Urothelium cell line (cell line): Measurements from ENCODE around the gene NEK7.
"Not testable (repeated sequence)": the region's sequence is repeated elsewhere in the genome, so short reads cannot be mapped to it uniquely, and the experiment has no call there.

Experiments used
- DNase-seq: peaks from one replicate; pipeline ENCODE4 v3.0.0; 2011; ENCODE audit warnings: low spot score, mixed read lengths
- FAIRE-seq: peaks from 2 replicates; lab custom pipeline; 2011; peaks lifted over from hg19 to GRCh38; lab: Jason Lieb, UNC

The NEK7 gene

DNA sequence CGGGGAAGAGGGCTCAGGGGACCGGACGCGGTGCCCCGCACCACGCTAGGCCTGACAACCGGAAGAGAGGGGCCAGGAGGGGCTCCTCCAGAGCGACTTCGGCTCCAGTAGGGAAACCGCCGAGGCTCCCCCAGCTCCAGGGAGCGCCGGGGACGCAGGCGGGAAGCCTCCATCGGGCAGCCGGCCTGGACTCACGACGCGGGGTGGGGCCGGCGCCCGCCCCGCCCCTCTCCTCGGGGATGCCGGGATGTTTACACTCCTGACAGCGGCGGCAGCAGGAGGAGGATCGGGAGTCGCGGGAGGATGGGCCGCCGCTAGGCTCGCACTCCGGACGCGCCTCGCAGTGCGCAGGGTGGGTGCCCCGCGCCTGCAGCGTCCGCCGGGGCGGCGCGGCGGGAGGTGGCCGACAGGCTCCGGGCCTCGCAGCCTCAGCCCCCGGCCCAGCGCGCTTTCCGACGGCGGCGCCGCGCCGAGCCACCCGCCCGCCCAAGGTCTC is at the start of gene NEK7:
TSS of gene NEK7 (plus strand) at position 254 of the 496 bp plus-strand sequence. CDS start 75,583 bp downstream, outside the sequence.
- DNase-seq (peak; percentile 90), FAIRE-seq (no peak)

DNA sequence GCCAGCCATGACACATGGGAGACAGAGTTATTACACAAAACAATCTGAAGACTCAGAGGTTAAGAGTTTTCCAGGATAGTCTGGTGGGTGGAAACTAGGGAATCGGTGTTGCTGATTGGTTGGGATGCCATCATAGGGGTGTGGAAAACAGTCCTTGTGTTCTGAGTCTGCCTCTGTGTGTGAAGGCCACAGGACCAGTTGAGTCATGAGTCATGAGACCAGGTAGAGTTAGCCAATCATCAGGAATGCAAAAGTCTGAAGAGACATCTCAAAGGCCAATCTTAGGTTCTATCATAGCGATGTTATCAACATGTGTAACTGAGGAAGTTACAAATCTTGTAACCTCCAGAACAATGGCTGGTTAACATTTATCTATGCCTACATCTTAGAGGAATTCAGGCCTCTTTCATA is 49.7 kb upstream of the NEK7 start:
- DNase-seq (no peak), FAIRE-seq (no peak)

DNA sequence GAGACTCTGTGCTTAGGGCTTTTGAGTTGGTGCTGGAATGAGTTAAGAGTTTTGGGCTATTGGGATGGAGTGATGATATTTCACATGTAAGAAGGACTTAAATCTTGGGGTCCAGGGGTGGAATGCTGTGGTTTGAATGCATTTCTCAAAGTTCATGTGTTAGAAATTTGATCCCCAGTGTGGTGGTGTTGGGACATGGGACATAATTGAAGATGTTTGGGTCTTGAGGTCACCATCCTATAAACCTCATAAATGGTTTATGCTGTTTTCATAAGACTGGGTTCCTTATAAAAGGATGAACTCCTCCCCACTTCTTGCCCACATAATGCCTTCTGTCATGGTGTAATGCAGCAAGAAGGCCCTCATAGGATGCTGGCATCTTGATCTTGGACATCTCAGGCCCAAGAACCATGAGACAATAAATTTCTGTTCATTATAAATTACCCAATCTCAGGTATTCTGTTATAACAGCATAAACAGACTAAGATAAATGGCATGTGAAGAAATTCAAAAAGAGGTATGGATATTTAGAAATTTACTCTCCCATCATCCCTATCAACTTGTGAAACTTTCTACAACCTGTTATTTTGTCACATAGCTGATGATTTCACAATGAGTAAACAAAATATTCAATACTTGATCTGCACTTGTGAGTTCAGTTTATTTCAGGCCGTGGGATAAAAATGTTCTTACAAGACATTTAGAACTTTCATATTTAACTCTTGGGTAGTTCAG is 48.0 kb upstream of the NEK7 start:
- DNase-seq (no peak), FAIRE-seq (no peak)

- DNase-seq (no peak), FAIRE-seq (no peak)
Measured at GRCh38 chr1:198109371-198109715, 47.5 kb upstream of the NEK7 start.

DNA sequence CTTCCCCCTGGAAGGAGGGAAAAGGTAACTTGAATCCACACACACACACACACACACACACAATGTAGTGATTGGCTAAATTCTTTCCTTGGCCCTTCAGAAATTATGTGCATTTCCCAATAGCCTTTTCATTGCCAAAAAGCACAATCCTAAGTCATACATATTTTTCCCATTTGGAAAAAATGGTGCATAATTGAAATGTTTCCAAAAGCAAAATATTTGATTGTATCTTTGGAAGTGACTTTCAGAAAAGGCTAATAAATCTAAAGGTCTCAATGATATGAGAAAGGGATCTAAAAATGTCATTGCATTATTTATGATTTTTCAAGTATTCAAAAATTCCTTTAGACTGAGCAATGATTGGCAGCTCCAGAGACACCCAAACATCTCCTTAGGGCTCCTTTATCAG is 43.5 kb upstream of the NEK7 start:
- FAIRE-seq = no peak
- no peak for DNase-seq

DNA sequence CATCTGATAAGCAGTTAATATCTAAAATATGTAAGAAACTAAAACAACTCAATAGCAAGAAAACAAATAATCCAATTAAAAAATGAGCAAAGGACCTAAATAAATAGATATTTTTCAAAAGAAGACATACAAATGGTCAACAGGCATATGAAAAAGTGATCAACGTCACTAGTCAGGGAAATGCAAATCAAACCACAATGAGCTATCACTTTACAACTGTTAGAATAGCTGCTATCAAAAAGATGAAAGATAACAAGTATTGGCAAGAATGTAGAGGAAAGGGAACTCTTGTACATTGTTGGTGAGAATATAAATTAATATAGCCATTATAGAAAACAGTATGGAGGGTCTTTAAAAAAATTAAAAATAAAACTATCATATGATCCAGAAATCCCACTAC is 40.7 kb upstream of the NEK7 start:
- DNase-seq (no peak), FAIRE-seq (no peak)

- DNase-seq (no peak), FAIRE-seq (no peak)
Measured at GRCh38 chr1:198116469-198116868, 40.3 kb upstream of the NEK7 start.

DNA sequence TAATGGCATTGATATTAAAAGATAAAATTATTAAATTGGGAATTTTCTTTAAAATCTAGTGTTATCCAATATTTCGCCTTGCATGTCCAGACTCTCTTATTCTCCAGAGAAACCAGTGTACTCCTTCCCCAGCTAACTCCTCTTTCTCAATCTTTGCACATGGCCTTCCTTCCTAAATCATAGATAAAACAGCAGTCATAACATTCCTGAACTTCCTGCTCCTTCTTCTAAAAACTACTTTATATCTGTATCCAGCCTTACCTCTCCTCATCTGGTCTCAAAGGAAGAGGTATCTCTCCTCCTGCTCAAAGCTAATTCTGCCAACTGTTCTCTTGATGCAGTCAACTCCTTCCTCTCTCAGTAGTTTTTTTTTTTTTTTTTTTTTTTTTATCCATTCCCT is 39.5 kb upstream of the NEK7 start:
- FAIRE-seq (no peak), DNase-seq (no peak)

DNA sequence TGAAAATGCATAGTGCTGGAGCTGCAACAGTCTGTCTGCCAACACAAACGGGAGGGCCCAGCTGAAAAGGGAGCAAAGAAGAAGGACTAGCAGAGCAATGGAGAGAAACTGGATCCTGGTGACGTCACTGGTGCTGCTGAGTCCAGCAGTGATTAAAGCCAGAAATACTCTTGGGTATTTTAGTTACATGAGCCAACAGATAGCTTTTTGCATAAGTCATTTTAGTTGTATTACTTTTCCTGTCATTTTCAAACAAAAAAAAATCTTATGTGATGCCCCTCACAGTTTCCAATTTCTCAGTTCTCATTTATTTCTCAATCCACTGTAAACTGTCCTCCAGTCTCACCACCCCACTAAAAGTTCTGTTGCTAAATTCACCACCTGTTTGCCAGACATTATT is 38.7 kb upstream of the NEK7 start:
- FAIRE-seq (no peak), DNase-seq (no peak)

DNA sequence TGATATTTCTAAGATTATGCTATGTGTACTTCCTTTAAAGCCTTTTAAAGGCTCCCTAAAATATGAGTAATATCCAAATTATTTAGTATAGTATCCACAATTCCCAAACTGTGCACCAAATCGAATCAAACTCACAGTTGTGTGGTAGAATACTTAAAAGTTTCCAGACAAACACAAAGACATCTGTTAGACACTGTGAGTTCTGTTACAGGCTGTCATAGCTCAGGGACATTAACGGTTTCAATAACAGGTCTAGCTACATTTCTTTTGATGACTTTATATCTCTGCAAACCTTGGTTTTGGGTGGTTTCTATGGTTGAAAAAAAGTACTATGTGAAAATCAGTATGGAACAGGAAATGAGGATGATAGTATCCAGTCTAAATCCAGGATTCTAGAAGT is 36.9 kb upstream of the NEK7 start:
- FAIRE-seq (no peak), DNase-seq (no peak)

- peak; percentile 62 for DNase-seq
- no peak for FAIRE-seq
Measured at GRCh38 chr1:198121056-198121826, 35.6 kb upstream of the NEK7 start.

DNA sequence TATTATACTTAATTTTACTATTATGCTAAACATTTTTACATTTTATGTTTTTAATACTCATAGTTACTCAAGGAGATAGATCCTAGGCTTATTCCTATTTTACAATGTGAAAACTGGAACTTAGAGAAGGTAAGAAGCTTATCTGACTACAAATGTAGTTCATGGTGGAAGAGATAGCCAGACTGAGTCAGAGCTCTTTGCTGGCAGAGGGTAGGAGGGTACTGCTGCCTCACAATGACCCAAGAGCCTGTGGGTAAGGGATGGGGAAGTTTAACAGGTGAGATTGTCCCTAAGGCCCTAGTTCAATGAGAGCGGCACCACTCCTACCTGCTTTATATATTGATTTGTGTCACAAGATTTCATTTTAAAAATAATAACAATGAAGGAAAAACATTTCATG is 34.1 kb upstream of the NEK7 start:
- DNase-seq (no peak), FAIRE-seq (no peak)

DNA sequence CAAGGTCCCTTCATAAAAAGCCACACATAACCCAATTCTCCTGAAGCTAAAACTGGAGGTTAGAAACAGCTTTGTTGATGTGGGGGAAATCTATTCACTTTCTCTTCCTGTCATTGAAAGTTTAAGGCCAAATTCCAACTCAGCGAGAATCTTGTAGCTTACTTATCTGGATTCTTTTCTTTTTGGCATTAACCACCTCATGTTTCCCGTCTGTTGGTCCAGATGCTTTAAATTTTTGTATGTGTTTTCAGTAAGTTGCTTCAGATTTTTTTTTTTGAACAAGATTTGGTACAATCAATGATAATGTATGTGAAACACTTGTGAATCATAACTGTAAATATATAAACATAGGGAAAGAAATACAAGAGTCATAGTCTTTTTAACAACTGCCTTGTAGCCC is 33.7 kb upstream of the NEK7 start:
- FAIRE-seq (no peak), DNase-seq (no peak)

DNA sequence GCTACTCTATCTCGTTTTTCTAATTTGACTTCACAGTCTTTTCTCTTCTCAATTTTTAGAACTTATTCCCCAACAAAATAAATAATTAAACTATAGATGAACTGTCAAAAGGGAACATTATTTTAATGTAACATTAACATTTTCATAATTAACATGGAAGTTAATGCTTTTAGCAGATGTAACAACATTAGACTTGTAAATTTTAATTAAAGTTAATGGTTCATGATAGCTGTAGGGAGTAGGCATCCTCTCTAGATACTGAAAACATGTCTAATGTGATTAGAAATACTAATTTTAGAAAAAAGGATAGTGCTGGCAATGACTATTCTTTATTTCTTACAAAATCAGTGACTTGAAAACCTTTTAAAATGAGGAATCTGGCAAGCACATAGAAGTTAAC is 32.1 kb upstream of the NEK7 start:
- FAIRE-seq (no peak), DNase-seq (no peak)

DNA sequence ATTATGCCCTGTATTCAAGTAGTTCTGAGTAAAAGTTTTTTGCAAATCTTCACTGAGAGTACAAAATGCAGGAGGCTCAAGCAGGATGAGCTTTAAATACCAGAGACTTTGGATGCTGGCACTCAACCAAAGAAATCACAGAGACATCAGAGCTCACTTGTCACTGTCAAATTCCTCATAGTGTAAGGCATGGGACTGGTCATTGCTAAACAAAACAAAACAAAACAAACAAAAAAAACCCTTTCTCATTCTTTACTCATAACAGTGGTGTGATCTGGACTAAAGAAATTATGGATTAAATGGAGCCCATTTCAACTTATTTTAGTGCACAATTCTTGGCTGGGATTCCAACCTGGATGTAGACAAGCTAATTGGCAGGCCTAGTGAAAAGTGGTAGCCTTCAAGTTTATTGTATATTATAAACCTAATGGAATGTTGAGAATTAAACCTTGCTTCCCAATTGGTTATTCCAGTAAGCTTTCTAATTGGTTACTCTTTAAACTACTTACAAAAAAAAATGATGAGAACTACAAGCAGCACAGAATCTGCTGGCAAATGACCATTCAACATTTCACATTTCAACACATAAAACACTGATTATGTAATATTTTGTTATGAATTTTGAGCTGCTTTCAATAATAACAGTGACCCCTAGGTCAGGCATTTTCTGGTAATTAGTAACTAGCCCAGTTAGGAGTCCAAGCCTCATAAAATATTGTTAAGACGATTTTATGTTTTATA is 30.6 kb upstream of the NEK7 start:
- DNase-seq (peak; percentile 20), FAIRE-seq (no peak)

- DNase-seq (no peak), FAIRE-seq (no peak)
Measured at GRCh38 chr1:198128533-198128932, 28.3 kb upstream of the NEK7 start.

DNA sequence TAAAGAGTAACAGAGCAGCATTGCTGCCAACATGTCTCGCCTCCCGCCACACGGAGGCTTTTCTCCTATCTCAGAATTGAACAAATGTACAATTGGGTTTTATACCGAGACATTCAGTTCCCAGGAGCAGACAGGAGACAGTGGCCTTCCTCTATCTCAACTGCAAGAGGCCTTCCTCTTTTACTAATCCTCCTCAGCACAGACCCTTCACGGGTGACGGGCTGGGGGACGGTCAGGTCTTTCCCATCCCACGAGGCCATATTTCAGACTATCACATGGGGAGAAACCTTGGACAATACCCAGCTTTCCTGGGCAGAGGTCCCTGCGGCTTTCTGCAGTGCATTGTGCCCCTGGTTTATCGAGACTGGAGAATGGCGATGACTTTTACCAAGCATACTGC is 26.7 kb upstream of the NEK7 start:
- FAIRE-seq = not testable (repeated sequence)

GRCh38 chr1:198132060-198132781 is 24.6 kb upstream of the NEK7 start:
- DNase-seq = no peak
- no peak for FAIRE-seq

More for the DNA sequence above, 26.7 kb upstream of the NEK7 start:
- not testable (repeated sequence) for DNase-seq

GRCh38 chr1:198134252-198134651 is 22.5 kb upstream of the NEK7 start:
- no peak for FAIRE-seq

GRCh38 chr1:198135366-198135765 is 21.4 kb upstream of the NEK7 start:
- DNase-seq (no peak), FAIRE-seq (no peak)

More at GRCh38 chr1:198134252-198134651, 22.5 kb upstream of the NEK7 start:
- DNase-seq = no peak
